Measurements from ENCODE around the gene GCDH.
A peak's percentile ranks its signal among the peaks of the same experiment; 100 is the strongest.
"Not testable (repeated sequence)": the region's sequence is repeated elsewhere in the genome, so short reads cannot be mapped to it uniquely, and the experiment has no call there.

The GCDH gene

GRCh38 chr19:12912571-12912970, 21.6 kb downstream of the GCDH start:
- DNase-seq = no peak

- peak; percentile 69 for DNase-seq
Measured at GRCh38 chr19:12913011-12913561, 22.1 kb downstream of the GCDH start.

- peak; percentile 26 for DNase-seq
Measured at GRCh38 chr19:12913851-12914690, 23.1 kb downstream of the GCDH start.

- DNase-seq = not testable (repeated sequence)
Measured at GRCh38 chr19:12915860-12916259, 24.9 kb downstream of the GCDH start.

GRCh38 chr19:12918253-12918652, 27.3 kb downstream of the GCDH start:
- DNase-seq = no peak

- no peak for DNase-seq
Measured at GRCh38 chr19:12921047-12921446, 30.1 kb downstream of the GCDH start.

GRCh38 chr19:12922959-12923358, 32.0 kb downstream of the GCDH start:
- no peak for DNase-seq

- no peak for DNase-seq
Measured at GRCh38 chr19:12924621-12925310, 33.8 kb downstream of the GCDH start.

GRCh38 chr19:12930002-12930645, 39.2 kb downstream of the GCDH start:
- no peak for DNase-seq

GRCh38 chr19:12932392-12933286, 41.7 kb downstream of the GCDH start:
- DNase-seq = no peak

GRCh38 chr19:12933287-12934072, 42.5 kb downstream of the GCDH start, which contains the start of gene FARSA:
TSS of gene FARSA (minus strand) at chr19:12933711. CDS start at chr19:12933696, 15 bp downstream.
- peak; percentile 90 for DNase-seq

GRCh38 chr19:12935071-12935470, 44.1 kb downstream of the GCDH start:
- DNase-seq = no peak

GRCh38 chr19:12936582-12936981, 45.6 kb downstream of the GCDH start:
- no peak for DNase-seq

- peak; percentile 34 for DNase-seq
Measured at GRCh38 chr19:12937093-12937926, 46.4 kb downstream of the GCDH start.

- peak; percentile 100 for DNase-seq
Measured at GRCh38 chr19:12937927-12938778, 47.2 kb downstream of the GCDH start, which contains the start of gene CALR. TSS of gene CALR (plus strand) at chr19:12938609. CDS start at chr19:12938680, 71 bp downstream.

- DNase-seq = peak; percentile 33
Measured at GRCh38 chr19:12938779-12939601, 48.0 kb downstream of the GCDH start.

- no peak for DNase-seq
Measured at GRCh38 chr19:12939975-12940423, 49.0 kb downstream of the GCDH start.

GRCh38 chr19:12940897-12941296, 49.9 kb downstream of the GCDH start:
- DNase-seq = no peak
